Left lung (tissue), 10 donors: ENCODE results near the gene HINFP. TPM values are rescaled to one million over a fixed set of nuclear protein-coding genes. Genes with fewer than 3 reads are reported as not detected.
"Not testable (repeated sequence)": the region's sequence is repeated elsewhere in the genome, so short reads cannot be mapped to it uniquely, and the experiment has no call there.

ENCODE experiments used
- ATAC-seq: fragments of 200-7000 bp; cut with Tn5 transposase; one replicate; pipeline ENCODE4 v1.9.1; 2020; ENCODE audit warnings: moderate library complexity
- DNase-seq, 4 donors: peaks; one replicate each; pipeline ENCODE4 v3.0.0-alpha.2; 2013 to 2020
- H3K27ac ChIP-seq, 2 donors: fragments of 200-600 bp; sonication (generic) in 1 of 2; one replicate each; pipeline versions ENCODE4 v1.5.0 to v1.8.0; 2020 to 2021
- H3K27me3 ChIP-seq, 2 donors: fragments of 200-600 bp; sonication (generic) in 1 of 2; one replicate each; pipeline versions ENCODE4 v1.5.0 to v1.8.0; 2020 to 2021
- H3K36me3 ChIP-seq, 2 donors: fragments of 200-600 bp; sonication (generic) in 1 of 2; one replicate each; pipeline versions ENCODE4 v1.5.0 to v1.8.0; 2020 to 2021
- H3K4me1 ChIP-seq, 2 donors: fragments of 200-600 bp; one replicate each; pipeline ENCODE4 v1.8.0; 2021
- H3K4me3 ChIP-seq, 2 donors: fragments of 200-600 bp; sonication (generic) in 1 of 2; one replicate each; pipeline versions ENCODE4 v1.5.0 to v1.8.0; 2020 to 2021; ENCODE audit warnings: mild to moderate bottlenecking in 1 of 2
- H3K9me3 ChIP-seq, 2 donors: fragments of 200-600 bp; sonication (generic) in 1 of 2; one replicate each; pipeline versions ENCODE4 v1.5.0 to v1.8.0; 2020 to 2021
- CTCF ChIP-seq, 2 donors: fragments of 200-600 bp; sonication (generic) in 1 of 2; IDR thresholded peaks; one replicate each; pipeline versions ENCODE4 v1.5.0 to v1.8.0; 2021; ENCODE audit warnings: antibody characterized with exemption in 2 of 2
- intact Hi-C, 2 donors: fragments of 100-400 bp; cut with DNase I; formaldehyde crosslinking; loops; one replicate each; pipeline versions ENCODE4 v1.11.2 to v1.14.2; 2022
- polyA plus RNA-seq, 6 donors: library from polyadenylated mRNA; unstranded; fragments of 120-200 nt; gene quantifications; one replicate each; pipeline ENCODE4 v1.2.1, GENCODE V29; 2013; ENCODE audit not compliant: insufficient read length in 6 of 6
- total RNA-seq, 2 donors: library from RNA; stranded (reverse); fragmentation: NEBNext Ultra II Directional; extraction: Animal tissue kit (Norgen Biotek cat#: 25700); gene quantifications; one replicate each; pipeline ENCODE4 v1.2.1, GENCODE V29; 2021
- donor health status: DM: no; HTN: yes; CAD: no.
- donor health status: DM: no; HTN: no; CAD: no.

Gene HINFP
- total and polyA plus RNA-seq, 8 donors: 21.6 to 41.7 (median 38.4) TPM

DNA sequence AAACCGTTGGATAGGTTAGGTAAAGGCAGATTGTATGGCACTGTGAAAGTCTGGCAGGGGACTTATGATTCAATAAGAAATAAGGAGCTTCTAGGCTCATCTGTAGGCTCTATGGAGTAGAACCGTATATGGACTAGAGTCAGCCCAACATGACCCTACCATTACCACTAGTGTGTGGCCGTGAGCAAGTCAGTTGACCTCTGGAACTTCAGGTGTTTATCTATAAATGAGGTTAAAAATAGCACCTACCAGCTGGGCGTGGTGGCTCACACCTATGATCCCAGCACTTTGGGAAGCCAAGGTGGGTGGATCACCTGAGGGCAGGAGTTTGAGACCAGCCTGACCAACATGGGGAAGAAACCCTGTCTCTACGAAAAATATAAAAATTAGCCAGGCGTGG, 4.4 kb downstream of the HINFP start:
- TF ChIP-seq CTCF (IDR thresholded peaks at IDR 0.05): no peak
- ATAC-seq: no peak

DNA sequence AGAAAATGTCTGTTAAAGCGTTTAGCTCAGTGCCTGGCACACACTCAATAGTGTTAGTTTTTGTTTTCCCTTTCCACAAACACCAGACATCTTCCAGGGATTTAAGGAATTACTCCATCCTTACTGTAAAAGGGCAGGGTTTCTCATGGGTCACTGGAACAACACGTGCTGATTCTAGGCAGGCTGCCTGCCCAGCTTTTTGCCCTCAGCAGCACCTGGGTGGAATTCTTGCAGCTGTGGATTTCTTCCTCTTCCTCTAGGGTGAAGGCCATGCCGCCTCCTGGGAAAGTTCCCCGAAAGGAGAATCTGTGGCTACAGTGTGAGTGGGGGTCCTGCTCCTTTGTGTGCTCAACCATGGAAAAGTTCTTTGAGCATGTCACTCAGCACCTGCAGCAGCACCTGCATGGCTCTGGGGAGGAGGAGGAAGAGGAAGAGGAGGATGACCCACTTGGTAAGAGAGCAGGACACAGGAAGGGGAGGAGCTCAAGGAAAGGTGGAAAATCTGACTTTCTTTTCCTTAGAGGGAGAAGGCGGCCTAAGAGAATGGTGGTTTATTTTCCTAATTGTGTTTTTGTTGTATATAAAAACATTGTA, 5.4 kb downstream of the HINFP start:
- Histone ChIP-seq H3K4me1 (peaks cover 5 to 21% of the 10 kb centered on the region in 2 donors), H3K9me3 (no peaks in the 10 kb centered on the region), H3K36me3 (peaks cover 0 to 70% of the 10 kb centered on the region in 2 donors), H3K4me3 (no peak overlapping the region), H3K27ac (no peak overlapping the region), H3K27me3 (no peaks in the 10 kb centered on the region)
- no peak for TF ChIP-seq CTCF (IDR thresholded peaks at IDR 0.05)
- DNase-seq (no peak), ATAC-seq (no peak)
- intact Hi-C loops: no loop called here

More for the DNA sequence above, 4.4 kb downstream of the HINFP start:
- H3K9me3 ChIP-seq: no peaks in the 10 kb centered on the region
- no peak for DNase-seq
- intact Hi-C loops: no loop called here
- no peak overlapping the region for H3K4me3 ChIP-seq
- peaks cover 0 to 61% of the 10 kb centered on the region in 2 donors for H3K36me3 ChIP-seq
- H3K27ac ChIP-seq: no peak overlapping the region
- no peaks in the 10 kb centered on the region for H3K27me3 ChIP-seq
- H3K4me1 ChIP-seq: peaks cover 6 to 23% of the 10 kb centered on the region in 2 donors

- Histone ChIP-seq H3K27me3 (no peaks in the 10 kb centered on the region), H3K36me3 (peaks cover 0 to 86% of the 10 kb centered on the region in 2 donors), H3K9me3 (no peaks in the 10 kb centered on the region), H3K27ac (no peak overlapping the region), H3K4me1 (peaks cover 0 to 7% of the 10 kb centered on the region in 2 donors), H3K4me3 (no peak overlapping the region)
- no peak for DNase-seq
- ATAC-seq: no peak
- intact Hi-C loops: no loop called here
- no peak for TF ChIP-seq CTCF (IDR thresholded peaks at IDR 0.05)
Observed at GRCh38 chr11:119130662-119131061, 9.3 kb downstream of the HINFP start.

DNA sequence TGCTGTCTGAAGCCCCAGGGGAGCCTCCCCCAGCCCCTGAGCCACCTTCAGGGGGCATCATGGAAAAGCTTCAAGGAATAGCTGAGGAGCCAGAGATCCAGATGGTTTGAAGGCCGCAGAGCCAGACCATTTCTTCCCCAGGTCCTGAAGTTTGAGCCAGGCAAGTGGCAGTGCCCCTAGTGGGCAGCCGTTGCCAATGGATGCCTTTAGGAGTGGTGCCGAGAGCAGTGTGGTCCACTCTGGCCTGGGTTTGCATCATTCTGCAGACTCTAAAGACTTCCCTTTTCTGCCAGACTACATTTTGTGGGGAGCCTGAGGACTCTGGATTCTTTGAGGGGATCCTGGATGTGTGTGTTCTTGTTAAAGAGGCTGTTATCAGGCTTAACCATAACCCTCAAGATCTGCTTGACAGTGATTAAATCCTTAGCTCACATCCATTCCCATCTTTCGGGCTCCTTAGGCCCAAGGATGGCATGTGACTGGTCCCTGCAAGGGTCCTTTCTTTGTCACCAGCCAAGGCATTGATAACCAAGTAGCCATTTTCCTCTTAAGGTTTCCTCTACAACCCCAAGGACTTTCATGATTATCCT, 13.1 kb downstream of the HINFP start:
- Histone ChIP-seq H3K9me3 (no peaks in the 10 kb centered on the region), H3K4me1 (no peaks in the 10 kb centered on the region), H3K27me3 (no peaks in the 10 kb centered on the region), H3K4me3 (no peak overlapping the region), H3K36me3 (peaks cover 0 to 56% of the 10 kb centered on the region in 2 donors), H3K27ac (no peak overlapping the region)
- peak; percentile 56 for ATAC-seq
- no peak for DNase-seq
- peak in 1 of 2 donors; percentile 48 for TF ChIP-seq CTCF (IDR thresholded peaks at IDR 0.05)
- intact Hi-C loops: no loop called here

DNA sequence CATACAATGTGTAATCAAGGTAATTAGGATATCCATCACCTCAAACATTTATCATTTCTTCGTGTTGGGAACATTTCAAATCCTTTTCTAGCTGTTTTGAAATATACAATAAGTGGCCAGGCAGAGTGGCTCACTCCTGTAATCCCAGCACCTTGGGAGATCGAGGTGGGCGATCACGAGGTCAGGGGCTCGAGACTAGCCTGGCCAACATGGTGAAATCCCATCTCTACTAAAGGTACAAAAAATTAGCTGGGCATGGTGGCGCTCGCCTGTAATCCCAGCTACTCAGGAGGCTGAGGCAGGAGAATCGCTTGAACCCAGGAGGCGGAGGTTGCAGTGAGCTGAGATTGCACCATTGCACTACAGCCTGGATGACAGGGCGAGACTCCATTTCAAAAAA, 17.9 kb downstream of the HINFP start:
- H3K4me1 ChIP-seq, intact Hi-C loops: not testable (repeated sequence)

More for the DNA sequence above, 17.9 kb downstream of the HINFP start:
- H3K27ac ChIP-seq, H3K27me3 ChIP-seq, H3K9me3 ChIP-seq, ATAC-seq, DNase-seq, H3K36me3 ChIP-seq, H3K4me3 ChIP-seq: not testable (repeated sequence)
